ENCODE measurements around the gene PDCD1LG2. TPM values are rescaled to one million over a fixed set of nuclear protein-coding genes. Genes with fewer than 3 reads are reported as not detected.

Gene PDCD1LG2
- total and polyA plus RNA-seq, 4 donors: 0.46 to 2.5 (median 1.3) TPM

- TF ChIP-seq REST (IDR thresholded peaks at IDR 0.05): no peak
- TF ChIP-seq FOXA2 (IDR thresholded peaks at IDR 0.05): no peak
- TF ChIP-seq RAD21 (IDR thresholded peaks at IDR 0.05): no peak
Observed at GRCh38 chr9:5563886-5564285, 53.6 kb downstream of the PDCD1LG2 start (continued).

GRCh38 chr9:5566054-5566618, 55.8 kb downstream of the PDCD1LG2 start:
- H3K27me3 ChIP-seq (ENCODE audit: control insufficient read depth in 4 of 4, insufficient read depth in 4 of 4, low read length in 3 of 4): no peaks in the 10 kb centered on the region
- no peak overlapping the region for H3K27ac ChIP-seq (ENCODE audit: low read depth in 1 of 2, low read length in 2 of 2)
- TF ChIP-seq YY1 (IDR thresholded peaks at IDR 0.05): no peak
- no peak overlapping the region for H3K4me3 ChIP-seq (ENCODE audit: low read depth in 1 of 3, low read length in 3 of 3)
- H3K9ac ChIP-seq (ENCODE audit: low read depth in 1 of 2, low read length in 2 of 2): no peak overlapping the region
- H3K4me1 ChIP-seq (ENCODE audit: control insufficient read depth in 4 of 4, insufficient read depth in 4 of 4, low read length in 3 of 4): no peaks in the 10 kb centered on the region
- H3K9me3 ChIP-seq (ENCODE audit: control insufficient read depth in 4 of 4, low read length in 3 of 4): no peaks in the 10 kb centered on the region
- DNase-seq (ENCODE audit: low spot score): no peak
- WGBS: 92% methylated on average over 6 of the region's 6 CpGs
- peaks cover 0 to 1% (median 0%) of the 10 kb centered on the region in 4 donors for H3K36me3 ChIP-seq (ENCODE audit: control insufficient read depth in 4 of 4, insufficient read depth in 3 of 4, low read depth in 1 of 4, low read length in 3 of 4)

GRCh38 chr9:5568868-5569267, 58.5 kb downstream of the PDCD1LG2 start:
- Histone ChIP-seq H3K27ac (ENCODE audit: low read depth in 1 of 2, low read length in 2 of 2) (no peak overlapping the region), H3K4me1 (ENCODE audit: control insufficient read depth in 4 of 4, insufficient read depth in 4 of 4, low read length in 3 of 4) (no peaks in the 10 kb centered on the region), H3K27me3 (ENCODE audit: control insufficient read depth in 4 of 4, insufficient read depth in 4 of 4, low read length in 3 of 4) (no peaks in the 10 kb centered on the region), H3K36me3 (ENCODE audit: control insufficient read depth in 4 of 4, insufficient read depth in 3 of 4, low read depth in 1 of 4, low read length in 3 of 4) (no peaks in the 10 kb centered on the region), H3K4me3 (ENCODE audit: low read depth in 1 of 3, low read length in 3 of 3) (no peak overlapping the region), H3K9me3 (ENCODE audit: control insufficient read depth in 4 of 4, low read length in 3 of 4) (no peaks in the 10 kb centered on the region), H3K9ac (ENCODE audit: low read depth in 1 of 2, low read length in 2 of 2) (no peak overlapping the region)
- no peak for DNase-seq (ENCODE audit: low spot score)
- no peak for TF ChIP-seq EGR1 (IDR thresholded peaks at IDR 0.05; ENCODE audit: low read depth in 2 of 2)
- TF ChIP-seq NR2F2 (IDR thresholded peaks at IDR 0.05): no peak
- no peak for TF ChIP-seq HNF4A (conservative IDR thresholded peaks at IDR 0.05)
- no peak for TF ChIP-seq ATF3 (IDR thresholded peaks at IDR 0.05)
- no peak for TF ChIP-seq RXRA (IDR thresholded peaks at IDR 0.05)
- no peak for TF ChIP-seq ZBTB33 (IDR thresholded peaks at IDR 0.05)
- TF ChIP-seq TAF1 (conservative IDR thresholded peaks at IDR 0.05): no peak
- no peak for TF ChIP-seq GABPA (IDR thresholded peaks at IDR 0.05 in 1 of 2, conservative IDR thresholded peaks at IDR 0.05 in 1 of 2)
- TF ChIP-seq REST (IDR thresholded peaks at IDR 0.05): no peak
- TF ChIP-seq MAX (IDR thresholded peaks at IDR 0.05): no peak
- TF ChIP-seq RAD21 (IDR thresholded peaks at IDR 0.05): no peak
- TF ChIP-seq YY1 (IDR thresholded peaks at IDR 0.05): no peak
- WGBS: 52% methylated on average over 2 of the region's 2 CpGs
